H1 (cell line): ENCODE measurements around the gene CHAT. TPM values are rescaled to one million over a fixed set of nuclear protein-coding genes. Genes with fewer than 3 reads are reported as not detected.

Experiments
- CTCF ChIA-PET: fragments of 300-600 bp; sonication (Branson Sonifier 250); formaldehyde crosslinking; loops from one replicate; lab custom pipeline; 2021; ENCODE audit not compliant: partially characterized antibody; lab: Charles Lee
- POLR2A ChIA-PET: fragments of 300-600 bp; sonication (Branson Sonifier 250); formaldehyde crosslinking; loops from one replicate; lab custom pipeline; 2021; ENCODE audit warnings: inconsistent platforms; ENCODE audit not compliant: partially characterized antibody; lab: Charles Lee
- DNase-seq, 2 experiments: peaks; one replicate each; pipeline versions ENCODE4 v3.0.0 to v3.0.0-alpha.2; 2010 to 2022; ENCODE audit warnings: low spot score in 2 of 2, low read depth in 1 of 2, mixed read lengths in 1 of 2
- FAIRE-seq: peaks from 2 replicates; lab custom pipeline; 2011; peaks lifted over from hg19 to GRCh38; lab: Jason Lieb, UNC
- H2AFZ ChIP-seq: 2 replicates; pipeline ENCODE4 v1.8.1; 2012; ENCODE audit warnings: low read length, inconsistent platforms
- H2AK5ac ChIP-seq: 2 replicates; pipeline ENCODE4 v1.6.1; 2013; ENCODE audit warnings: low read depth, low read length
- H2BK120ac ChIP-seq: replicated peaks from 2 replicates; pipeline ENCODE3; 2013; ENCODE audit warnings: low read depth, low read length, inconsistent platforms
- H2BK12ac ChIP-seq: 2 replicates; pipeline ENCODE4 v1.6.1; 2013; ENCODE audit warnings: low read depth, low read length
- H2BK15ac ChIP-seq: 2 replicates; pipeline ENCODE4 v1.6.1; 2013; ENCODE audit warnings: low read length
- H2BK20ac ChIP-seq: 2 replicates; pipeline ENCODE4 v1.6.1; 2013; ENCODE audit warnings: low read length
- H2BK5ac ChIP-seq: 2 replicates; pipeline ENCODE4 v1.6.1; 2013; ENCODE audit warnings: low read depth, low read length
- H3K14ac ChIP-seq: 2 replicates; pipeline ENCODE4 v1.6.1; 2013; ENCODE audit warnings: inconsistent platforms; ENCODE audit not compliant: insufficient read length
- H3K18ac ChIP-seq: 2 replicates; pipeline ENCODE4 v1.6.1; 2013; ENCODE audit warnings: low read length; ENCODE audit errors: extremely low read depth
- H3K23ac ChIP-seq: 2 replicates; pipeline ENCODE4 v1.6.1; 2013; ENCODE audit warnings: inconsistent platforms; ENCODE audit not compliant: insufficient read length
- H3K23me2 ChIP-seq: 2 replicates; pipeline ENCODE4 v1.6.1; 2013; ENCODE audit warnings: low read depth, low read length
- H3K27ac ChIP-seq: 2 replicates; pipeline ENCODE4 v1.6.1; 2011; ENCODE audit warnings: low read depth, low read length, inconsistent platforms
- H3K27me3 ChIP-seq, 4 experiments: replicated peaks in 1 of 4; 1 replicate in 1 of 4; 2 replicates in 3 of 4; pipeline versions ENCODE4 v1.6.1 to v1.8.1; 2011 to 2013; ENCODE audit warnings: low read length in 3 of 4, mild to moderate bottlenecking in 3 of 4, inconsistent platforms in 2 of 4, mixed read lengths in 2 of 4, moderate library complexity in 1 of 4; ENCODE audit not compliant: control insufficient read depth in 3 of 4, insufficient read depth in 3 of 4; ENCODE audit errors: extremely low read depth in 1 of 4
- H3K36me3 ChIP-seq, 4 experiments: 2 replicates each; pipeline versions ENCODE4 v1.6.1 to v1.8.1; 2011 to 2013; ENCODE audit warnings: mild to moderate bottlenecking in 4 of 4, low read length in 3 of 4, moderate library complexity in 2 of 4, control low read depth in 1 of 4, inconsistent platforms in 1 of 4; ENCODE audit not compliant: insufficient read depth in 4 of 4, control insufficient read depth in 2 of 4
- H3K4ac ChIP-seq: replicated peaks from 2 replicates; pipeline ENCODE3; 2013; ENCODE audit warnings: low read length, low read depth, mixed read lengths, inconsistent platforms; ENCODE audit not compliant: insufficient read length
- H3K4me1 ChIP-seq, 4 experiments: replicated peaks in 1 of 4; 1 replicate in 1 of 4; 2 replicates in 3 of 4; pipeline versions ENCODE4 v1.6.1 to v1.8.1; 2011 to 2013; ENCODE audit warnings: low read length in 3 of 4, inconsistent platforms in 2 of 4, mixed read lengths in 1 of 4; ENCODE audit not compliant: insufficient read depth in 4 of 4, control insufficient read depth in 3 of 4
- H3K4me2 ChIP-seq, 2 experiments: 2 replicates each; pipeline versions ENCODE4 v1.6.1 to v1.8.1; 2011 to 2013; ENCODE audit warnings: low read depth in 2 of 2, low read length in 2 of 2, control low read depth in 1 of 2, inconsistent platforms in 1 of 2, mild to moderate bottlenecking in 1 of 2; ENCODE audit not compliant: insufficient read depth in 1 of 2
- H3K4me3 ChIP-seq, 4 experiments: fragments of 200-600, 300-600 bp in 1 of 4; sonication (generic), shearing (Covaris generic), sonication (Bioruptor Twin) in 1 of 4; 2 replicates each; pipeline versions ENCODE4 v1.5.1 to v1.8.1; 2011 to 2016; ENCODE audit warnings: low read length in 4 of 4, low read depth in 3 of 4, control low read depth in 2 of 4, inconsistent platforms in 2 of 4, mild to moderate bottlenecking in 2 of 4, mixed read lengths in 1 of 4, moderate library complexity in 1 of 4; ENCODE audit not compliant: insufficient read depth in 2 of 4; ENCODE audit errors: extremely low read depth in 1 of 4
- H3K56ac ChIP-seq: replicated peaks from 2 replicates; pipeline ENCODE3; 2013; ENCODE audit warnings: low read depth, mild to moderate bottlenecking, mixed read lengths, low read length, inconsistent platforms; ENCODE audit not compliant: insufficient read length
- H3K79me1 ChIP-seq: 2 replicates; pipeline ENCODE4 v1.6.1; 2013; ENCODE audit warnings: low read depth, low read length, control low read depth
- H3K79me2 ChIP-seq, 2 experiments: 2 replicates each; pipeline versions ENCODE4 v1.6.1 to v1.8.1; 2012 to 2013; ENCODE audit warnings: low read length in 2 of 2, mild to moderate bottlenecking in 2 of 2, inconsistent platforms in 1 of 2; ENCODE audit not compliant: insufficient read depth in 2 of 2, control insufficient read depth in 1 of 2
- H3K9ac ChIP-seq, 4 experiments: replicated peaks in 1 of 4; 1 replicate in 1 of 4; 2 replicates in 3 of 4; pipeline versions ENCODE4 v1.6.1 to v1.8.1; 2011 to 2013; ENCODE audit warnings: low read depth in 3 of 4, low read length in 3 of 4, control low read depth in 2 of 4, mild to moderate bottlenecking in 2 of 4, moderate library complexity in 2 of 4, inconsistent platforms in 1 of 4; ENCODE audit errors: extremely low read depth in 1 of 4
- H3K9me3 ChIP-seq, 2 experiments: 2 replicates each; pipeline versions ENCODE4 v1.6.1 to v1.8.1; 2012 to 2013; ENCODE audit warnings: mild to moderate bottlenecking in 2 of 2, moderate library complexity in 2 of 2, control low read depth in 1 of 2, inconsistent platforms in 1 of 2, low read depth in 1 of 2, low read length in 1 of 2, mixed read lengths in 1 of 2; ENCODE audit not compliant: insufficient read depth in 2 of 2
- H4K20me1 ChIP-seq, 2 experiments: replicated peaks in 1 of 2; 2 replicates each; pipeline versions ENCODE3 to v1.8.1; 2011 to 2013; ENCODE audit warnings: inconsistent platforms in 2 of 2, low read length in 2 of 2, mild to moderate bottlenecking in 1 of 2; ENCODE audit not compliant: insufficient read depth in 2 of 2, control insufficient read depth in 1 of 2
- H4K5ac ChIP-seq: 2 replicates; pipeline ENCODE4 v1.6.1; 2013; ENCODE audit warnings: low read length, low read depth, mixed read lengths, inconsistent platforms; ENCODE audit not compliant: insufficient read length
- H4K8ac ChIP-seq: 2 replicates; pipeline ENCODE4 v1.8.0; 2013; ENCODE audit warnings: mild to moderate bottlenecking, moderate library complexity, low read length, inconsistent platforms; ENCODE audit not compliant: insufficient read depth; ENCODE audit errors: extremely low read depth
- H4K91ac ChIP-seq: replicated peaks from 2 replicates; pipeline ENCODE3; 2013; ENCODE audit warnings: low read length, mixed read lengths, inconsistent platforms; ENCODE audit not compliant: insufficient read length
- CHD1 ChIP-seq: IDR thresholded peaks from 2 replicates; pipeline ENCODE4 v1.6.1; 2012; ENCODE audit warnings: low read depth, low read length, improper control_type of control experiment
- NANOG ChIP-seq: IDR thresholded peaks from 2 replicates; pipeline ENCODE4 v1.6.1; 2011; ENCODE audit warnings: low read length, low read depth, mild to moderate bottlenecking, inconsistent platforms; ENCODE audit not compliant: insufficient read depth, poor library complexity, severe bottlenecking
- POU5F1 ChIP-seq: IDR thresholded peaks from 2 replicates; pipeline ENCODE4 v1.6.1; 2011; ENCODE audit warnings: low read depth, mild to moderate bottlenecking, low read length, moderate library complexity
- RAD21 ChIP-seq, 2 experiments: IDR thresholded peaks in 1 of 2; conservative IDR thresholded peaks in 1 of 2; 2 replicates each; pipeline ENCODE4 v1.6.1; 2011; ENCODE audit warnings: low read depth in 2 of 2, low read length in 2 of 2, improper control_type of control experiment in 1 of 2, inconsistent platforms in 1 of 2, mild to moderate bottlenecking in 1 of 2, moderate library complexity in 1 of 2
- RXRA ChIP-seq: IDR thresholded peaks from 2 replicates; pipeline ENCODE4 v1.6.1; 2011; ENCODE audit warnings: low read depth, mild to moderate bottlenecking, low read length, moderate library complexity; ENCODE audit not compliant: insufficient read depth
- SIRT6 ChIP-seq: IDR thresholded peaks from one replicate; pipeline ENCODE4 v1.7.1; 2012; ENCODE audit warnings: low read length, inconsistent platforms
- SRF ChIP-seq: IDR thresholded peaks from 2 replicates; pipeline ENCODE4 v1.6.1; 2011; ENCODE audit warnings: mild to moderate bottlenecking, low read depth, low read length, moderate library complexity
- TBP ChIP-seq: IDR thresholded peaks from 2 replicates; pipeline ENCODE4 v1.6.1; 2011; ENCODE audit warnings: low read depth, low read length, improper control_type of control experiment
- YY1 ChIP-seq: IDR thresholded peaks from 2 replicates; pipeline ENCODE4 v1.6.1; 2011; ENCODE audit warnings: low read depth, mild to moderate bottlenecking, low read length
- WGBS, 2 experiments: shearing (Covaris generic) in 1 of 2; methylation state at CpG; one replicate each; pipeline versions ENCODE4 v1.1.6 to v1.1.7; 2013 to 2015; ENCODE audit warnings: low lambda C conversion rate in 2 of 2, mixed read lengths in 2 of 2, inconsistent platforms in 1 of 2, low coverage in 1 of 2, missing lambda C conversion rate in 1 of 2; ENCODE audit not compliant: insufficient replicate concordance in 2 of 2, insufficient coverage in 1 of 2, insufficient read length in 1 of 2; ENCODE audit errors: extremely low coverage in 1 of 2, missing lambda C conversion rate in 1 of 2; 5-methylcytosine and 5-hydroxymethylcytosine counted together
- polyA plus RNA-seq, 7 experiments: library from polyadenylated mRNA; depleted of rRNA in 3 of 7; stranded (reverse) in 5 of 7; unstranded in 2 of 7; fragments of >200 nt in 5 of 7; fragments of 200-250 nt in 2 of 7; gene quantifications; 1 replicate in 5 of 7; 2 replicates in 1 of 7; 4 replicates in 1 of 7; pipeline versions ENCODE4 v1.2.1 to v1.2.3, GENCODE V29; 2011 to 2013; ENCODE audit warnings: missing spikeins in 2 of 7, mixed read lengths in 2 of 7
- total RNA-seq: library from RNA; stranded (reverse); fragmentation: NEBNext Ultra II Directional; extraction: Animal tissue kit (Norgen Biotek cat#: 25700); gene quantifications from 2 replicates; pipeline ENCODE4 v1.2.1, GENCODE V29; 2021
- TF ChIP-seq, protein P1 (sequence below): IDR thresholded peaks from 2 replicates; pipeline ENCODE4 v1.6.1; 2012; ENCODE audit warnings: low read length, inconsistent platforms
- TF ChIP-seq, protein P2 (sequence below): IDR thresholded peaks from 2 replicates; pipeline ENCODE4 v1.6.1; 2011; ENCODE audit warnings: low read length, improper control_type of control experiment

CHAT gene
- total and polyA plus RNA-seq, 2 of the 8 experiments (the other 6 are each of a cell fraction or from before 2014, with no cell fraction given): not detected

GRCh38 chr10:49645417-49645816 is 31.6 kb downstream of the CHAT start:
- Histone ChIP-seq H2BK5ac (no peak overlapping the region), H3K4me3 (no peak overlapping the region), H2BK120ac (no peak overlapping the region), H3K9ac (no peak overlapping the region), H3K23me2 (no peaks in the 10 kb centered on the region), H4K8ac (no peak overlapping the region), H3K79me1 (0 out of 2 replicates have a peak, but pooled peaks cover 2% of the 10 kb centered on the region), H3K56ac (no peak overlapping the region), H3K4me2 (no peak overlapping the region), H3K14ac (no peak overlapping the region), H2AK5ac (no peak overlapping the region), H2BK20ac (no peak overlapping the region), H3K4ac (no peak overlapping the region), H3K27ac (no peak overlapping the region), H2BK15ac (no peak overlapping the region), H3K23ac (no peak overlapping the region), H4K5ac (no peak overlapping the region), H2AFZ (no peak overlapping the region), H2BK12ac (no peak overlapping the region), H4K20me1 (no peaks in the 10 kb centered on the region), H4K91ac (no peak overlapping the region), H3K18ac (no peak overlapping the region), H3K9me3 (no peaks in the 10 kb centered on the region), H3K27me3 (no peaks in the 10 kb centered on the region; a peak in 2 of 7 replicates), H3K4me1 (peaks cover 0 to 4% (median 1%) of the 10 kb centered on the region in 4 experiments; a peak in 1 of 7 replicates), H3K36me3 (no peaks in the 10 kb centered on the region), H3K79me2 (no peaks in the 10 kb centered on the region)
- ChIA-PET POLR2A (no interaction called here), CTCF (interaction anchor here (1.0 to 2.6 kb wide), 10 partner anchors 12 to 118 kb away, joined by 3 to 13 read pairs (median 4); no protein-coding TSS in a partner anchor)
- 93% methylated on average over 8 of the region's 8 CpGs; no CpG with 5 or more reads in 1 of the 2 experiments for WGBS, 2 experiments
- DNase-seq (no peak), FAIRE-seq (no peak)
- TF ChIP-seq, protein P1, sequence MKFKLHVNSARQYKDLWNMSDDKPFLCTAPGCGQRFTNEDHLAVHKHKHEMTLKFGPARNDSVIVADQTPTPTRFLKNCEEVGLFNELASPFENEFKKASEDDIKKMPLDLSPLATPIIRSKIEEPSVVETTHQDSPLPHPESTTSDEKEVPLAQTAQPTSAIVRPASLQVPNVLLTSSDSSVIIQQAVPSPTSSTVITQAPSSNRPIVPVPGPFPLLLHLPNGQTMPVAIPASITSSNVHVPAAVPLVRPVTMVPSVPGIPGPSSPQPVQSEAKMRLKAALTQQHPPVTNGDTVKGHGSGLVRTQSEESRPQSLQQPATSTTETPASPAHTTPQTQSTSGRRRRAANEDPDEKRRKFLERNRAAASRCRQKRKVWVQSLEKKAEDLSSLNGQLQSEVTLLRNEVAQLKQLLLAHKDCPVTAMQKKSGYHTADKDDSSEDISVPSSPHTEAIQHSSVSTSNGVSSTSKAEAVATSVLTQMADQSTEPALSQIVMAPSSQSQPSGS: no peak
- TF ChIP-seq TBP: no peak
- TF ChIP-seq SIRT6: no peak
- no peak for TF ChIP-seq YY1
- no peak for TF ChIP-seq CHD1
- TF ChIP-seq POU5F1: no peak
- no peak for TF ChIP-seq RXRA
- TF ChIP-seq RAD21 (IDR thresholded peaks at IDR 0.05 in 1 of 2, conservative IDR thresholded peaks at IDR 0.05 in 1 of 2; ENCODE audit: low read depth in 2 of 2, low read length in 2 of 2): no peak
- no peak for TF ChIP-seq NANOG
- no peak for TF ChIP-seq SRF
- TF ChIP-seq, protein P2, sequence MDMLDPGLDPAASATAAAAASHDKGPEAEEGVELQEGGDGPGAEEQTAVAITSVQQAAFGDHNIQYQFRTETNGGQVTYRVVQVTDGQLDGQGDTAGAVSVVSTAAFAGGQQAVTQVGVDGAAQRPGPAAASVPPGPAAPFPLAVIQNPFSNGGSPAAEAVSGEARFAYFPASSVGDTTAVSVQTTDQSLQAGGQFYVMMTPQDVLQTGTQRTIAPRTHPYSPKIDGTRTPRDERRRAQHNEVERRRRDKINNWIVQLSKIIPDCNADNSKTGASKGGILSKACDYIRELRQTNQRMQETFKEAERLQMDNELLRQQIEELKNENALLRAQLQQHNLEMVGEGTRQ: no peak
